IMR-90 (cell line): ENCODE measurements around the gene GALNT17. TPM values are rescaled to one million over a fixed set of nuclear protein-coding genes. Genes with fewer than 3 reads are reported as not detected.

Source experiments
- ATAC-seq: fragments of 200-7000 bp; cut with Tn5 transposase; 2 replicates; pipeline ENCODE4 v1.9.1; 2020; ENCODE audit warnings: low read depth, mild to moderate bottlenecking, moderate library complexity
- BruUV-seq: library from RNA; stranded (reverse); fragments of 400-500 nt; replicated peaks from 2 replicates; lab custom pipeline; 2021; lab: Mats Ljungman, UMichigan
- CTCF ChIA-PET: fragments of 300-600 bp; formaldehyde crosslinking; extraction: SDS; loops from one replicate; lab custom pipeline; 2021; ENCODE audit warnings: antibody characterized with exemption; lab: Yijun Ruan, JAX
- POLR2A ChIA-PET: fragments of 300-600 bp; sonication (Branson Sonifier 250); formaldehyde crosslinking; loops from one replicate; lab custom pipeline; 2022; ENCODE audit warnings: antibody characterized with exemption; ENCODE audit not compliant: unreplicated experiment; lab: Charles Lee
- DNase-seq: peaks from one replicate; pipeline ENCODE4 v3.0.0; 2013
- H2AFZ ChIP-seq: replicated peaks from 2 replicates; pipeline ENCODE3; 2013; ENCODE audit warnings: low read length, mild to moderate bottlenecking; ENCODE audit not compliant: poor library complexity
- H2AK5ac ChIP-seq: 2 replicates; pipeline ENCODE4 v1.6.1; 2013; ENCODE audit warnings: low read depth, low read length, inconsistent platforms
- H2AK9ac ChIP-seq: replicated peaks from 2 replicates; pipeline ENCODE3; 2013; ENCODE audit warnings: mild to moderate bottlenecking, low read depth, low read length, moderate library complexity; ENCODE audit not compliant: poor library complexity
- H2BK120ac ChIP-seq: 2 replicates; pipeline ENCODE4 v1.6.1; 2013; ENCODE audit warnings: low read depth, low read length, inconsistent platforms
- H2BK15ac ChIP-seq: 3 replicates; pipeline ENCODE4 v1.6.1; 2013; ENCODE audit warnings: low read depth, low read length, inconsistent platforms
- H2BK20ac ChIP-seq: 2 replicates; pipeline ENCODE4 v1.6.1; 2013; ENCODE audit warnings: low read depth, mild to moderate bottlenecking, inconsistent platforms, low read length, moderate library complexity
- H2BK5ac ChIP-seq: 2 replicates; pipeline ENCODE4 v1.6.1; 2013; ENCODE audit warnings: mild to moderate bottlenecking, low read depth, low read length, inconsistent platforms; ENCODE audit not compliant: poor library complexity, severe bottlenecking
- H3K14ac ChIP-seq: replicated peaks from 2 replicates; pipeline ENCODE4 v1.6.1; 2013; ENCODE audit warnings: low read depth, low read length, inconsistent platforms
- H3K18ac ChIP-seq: 2 replicates; pipeline ENCODE4 v1.6.1; 2013; ENCODE audit warnings: low read depth, low read length, control low read depth
- H3K23ac ChIP-seq: 2 replicates; pipeline ENCODE4 v1.6.1; 2013; ENCODE audit warnings: low read depth, low read length, inconsistent platforms
- H3K27ac ChIP-seq: 2 replicates; pipeline ENCODE4 v1.5.1; 2013; ENCODE audit warnings: mild to moderate bottlenecking, control low read depth, low read length; ENCODE audit not compliant: insufficient read depth
- H3K27me3 ChIP-seq: 2 replicates; pipeline ENCODE4 v1.6.1; 2013; ENCODE audit warnings: low read length; ENCODE audit not compliant: control insufficient read depth, insufficient read depth
- H3K36me3 ChIP-seq: 2 replicates; pipeline ENCODE4 v1.6.1; 2013; ENCODE audit warnings: low read length, mixed read lengths; ENCODE audit not compliant: control insufficient read depth, insufficient read depth
- H3K4ac ChIP-seq: 2 replicates; pipeline ENCODE4 v1.6.1; 2013; ENCODE audit warnings: low read depth, low read length, inconsistent platforms
- H3K4me1 ChIP-seq: 2 replicates; pipeline ENCODE4 v1.6.1; 2013; ENCODE audit warnings: low read length, mixed read lengths; ENCODE audit not compliant: control insufficient read depth, insufficient read depth
- H3K4me2 ChIP-seq: 2 replicates; pipeline ENCODE4 v1.6.1; 2013; ENCODE audit warnings: low read depth, mild to moderate bottlenecking, control low read depth, low read length, moderate library complexity
- H3K4me3 ChIP-seq: 2 replicates; pipeline ENCODE4 v1.5.1; 2013; ENCODE audit warnings: low read depth, mild to moderate bottlenecking, control low read depth, low read length, moderate library complexity; ENCODE audit not compliant: insufficient read depth
- H3K56ac ChIP-seq: 2 replicates; pipeline ENCODE4 v1.6.1; 2013; ENCODE audit warnings: low read length, inconsistent platforms; ENCODE audit not compliant: insufficient read depth; ENCODE audit errors: extremely low read depth
- H3K79me1 ChIP-seq, 2 experiments: 2 replicates each; pipeline ENCODE4 v1.6.1; 2013; ENCODE audit warnings: low read length in 2 of 2, inconsistent platforms in 1 of 2, low read depth in 1 of 2
- H3K9ac ChIP-seq: 2 replicates; pipeline ENCODE4 v1.6.1; 2013; ENCODE audit warnings: low read depth, low read length, control low read depth
- H3K9me1 ChIP-seq: 2 replicates; pipeline ENCODE4 v1.6.1; 2013; ENCODE audit warnings: low read length, inconsistent platforms; ENCODE audit not compliant: insufficient read depth
- H3K9me3 ChIP-seq: 2 replicates; pipeline ENCODE4 v1.6.1; 2013; ENCODE audit warnings: low read length; ENCODE audit not compliant: control insufficient read depth, insufficient read depth
- H4K20me1 ChIP-seq: 2 replicates; pipeline ENCODE4 v1.6.1; 2013; ENCODE audit warnings: low read length, inconsistent platforms; ENCODE audit not compliant: insufficient read depth
- H4K5ac ChIP-seq: 2 replicates; pipeline ENCODE4 v1.6.1; 2013; ENCODE audit warnings: mild to moderate bottlenecking, low read depth, low read length, control low read depth
- H4K8ac ChIP-seq, 2 experiments: 2 replicates each; pipeline ENCODE4 v1.6.1; 2013; ENCODE audit warnings: low read depth in 2 of 2, low read length in 2 of 2, control low read depth in 1 of 2, inconsistent platforms in 1 of 2
- H4K91ac ChIP-seq: 2 replicates; pipeline ENCODE4 v1.6.1; 2013; ENCODE audit warnings: low read depth, low read length, inconsistent platforms; ENCODE audit not compliant: insufficient read depth
- MAFK ChIP-seq: IDR thresholded peaks from 2 replicates; pipeline ENCODE4 v1.6.1; 2012; ENCODE audit warnings: low read depth, low read length, improper control_type of control experiment
- RCOR1 ChIP-seq: IDR thresholded peaks from 2 replicates; pipeline ENCODE4 v1.6.1; 2012; ENCODE audit warnings: mild to moderate bottlenecking, low read length, improper control_type of control experiment; ENCODE audit not compliant: insufficient replicate concordance
- WGBS, 2 experiments: methylation state at CpG; one replicate each; pipeline versions ENCODE4 v1.1.5 to v1.1.7; 2013; ENCODE audit warnings: missing lambda C conversion rate in 2 of 2; ENCODE audit not compliant: insufficient read length in 1 of 2; ENCODE audit errors: extremely low coverage in 2 of 2; 5-methylcytosine and 5-hydroxymethylcytosine counted together
- dilution Hi-C: fragments of 300-500 bp; cut with HindIII; formaldehyde crosslinking; loops from one replicate; pipeline ENCODE4 v1.14.3; 2018; ENCODE audit warnings: low sequenced_read_pairs; ENCODE audit not compliant: unreplicated experiment
- in situ Hi-C: fragments of 300-500 bp; cut with MboI; formaldehyde crosslinking; loops from 3 replicates; pipeline ENCODE4 v1.14.3; 2019; ENCODE audit warnings: low sequenced_read_pairs, inconsistent platforms, mixed read lengths
- intact Hi-C: fragments of 100-400 bp; cut with micrococcal nuclease; formaldehyde crosslinking; loops from 2 replicates; pipeline ENCODE4 v1.10.0; 2022
- polyA plus RNA-seq, 3 experiments: library from polyadenylated mRNA; depleted of rRNA; stranded (reverse); fragments of >200 nt; gene quantifications; 2 replicates each; pipeline ENCODE4 v1.2.3, GENCODE V29; 2012; ENCODE audit warnings: low replicate concordance in 1 of 3
- total RNA-seq: library from RNA; depleted of rRNA; stranded (reverse); fragments of >200 nt; gene quantifications from 2 replicates; pipeline ENCODE4 v1.2.3, GENCODE V29; 2012

The GALNT17 gene
- total and polyA plus RNA-seq, 2 of the 4 experiments (the other 2 are of a cell fraction), result not detected

GRCh38 chr7:71363627-71364026, 231.7 kb downstream of the GALNT17 start:
- in situ Hi-C loops (no loop called here), intact Hi-C loops (no loop called here), dilution Hi-C loops (no loop called here)
- Histone ChIP-seq H4K8ac (no peak overlapping the region), H3K18ac (no peak overlapping the region), H4K20me1 (no peaks in the 10 kb centered on the region), H3K4me3 (no peak overlapping the region), H3K9ac (no peak overlapping the region), H2AFZ (no peak overlapping the region), H2BK15ac (no peak overlapping the region), H3K14ac (no peak overlapping the region), H3K27ac (no peak overlapping the region), H4K91ac (no peak overlapping the region), H2AK5ac (no peak overlapping the region), H3K27me3 (no peaks in the 10 kb centered on the region), H3K4ac (no peak overlapping the region), H2BK5ac (no peak overlapping the region), H3K4me2 (no peak overlapping the region), H3K4me1 (no peaks in the 10 kb centered on the region), H2AK9ac (no peak overlapping the region), H3K23ac (no peak overlapping the region), H2BK20ac (no peak overlapping the region), H3K56ac (no peak overlapping the region), H2BK120ac (no peak overlapping the region), H3K9me1 (no peaks in the 10 kb centered on the region), H3K36me3 (no peaks in the 10 kb centered on the region), H3K79me1 (no peaks in the 10 kb centered on the region), H3K9me3 (peaks cover 9% of the 10 kb centered on the region), H4K5ac (no peak overlapping the region)
- no peak for ATAC-seq
- CTCF ChIA-PET, result no interaction called here
- WGBS, 2 experiments, result 57% methylated on average over 1 of the region's 7 CpGs; no CpG with 5 or more reads in 1 of the 2 experiments
- BruUV-seq, result no TSS peak
- POLR2A ChIA-PET, result no interaction called here
- no peak for DNase-seq
- TF ChIP-seq MAFK, result no peak
- no peak for TF ChIP-seq RCOR1
